Germinal center (tissue), 1 donor: ENCODE measurements around the gene GGA2.
"Not testable (repeated sequence)": the region's sequence is repeated elsewhere in the genome, so short reads cannot be mapped to it uniquely, and the experiment has no call there.

ENCODE experiments used
- DNase-seq: peaks from one replicate; pipeline ENCODE4 v3.0.0; 2012; ENCODE audit warnings: mixed read lengths, low spot score

Gene GGA2

GRCh38 chr16:23523876-23524385, 13.6 kb upstream of the GGA2 start:
- DNase-seq: no peak

GRCh38 chr16:23523321-23523720, 13.0 kb upstream of the GGA2 start:
- DNase-seq: no peak

GRCh38 chr16:23521965-23522364, 11.7 kb upstream of the GGA2 start:
- DNase-seq: no peak

DNA sequence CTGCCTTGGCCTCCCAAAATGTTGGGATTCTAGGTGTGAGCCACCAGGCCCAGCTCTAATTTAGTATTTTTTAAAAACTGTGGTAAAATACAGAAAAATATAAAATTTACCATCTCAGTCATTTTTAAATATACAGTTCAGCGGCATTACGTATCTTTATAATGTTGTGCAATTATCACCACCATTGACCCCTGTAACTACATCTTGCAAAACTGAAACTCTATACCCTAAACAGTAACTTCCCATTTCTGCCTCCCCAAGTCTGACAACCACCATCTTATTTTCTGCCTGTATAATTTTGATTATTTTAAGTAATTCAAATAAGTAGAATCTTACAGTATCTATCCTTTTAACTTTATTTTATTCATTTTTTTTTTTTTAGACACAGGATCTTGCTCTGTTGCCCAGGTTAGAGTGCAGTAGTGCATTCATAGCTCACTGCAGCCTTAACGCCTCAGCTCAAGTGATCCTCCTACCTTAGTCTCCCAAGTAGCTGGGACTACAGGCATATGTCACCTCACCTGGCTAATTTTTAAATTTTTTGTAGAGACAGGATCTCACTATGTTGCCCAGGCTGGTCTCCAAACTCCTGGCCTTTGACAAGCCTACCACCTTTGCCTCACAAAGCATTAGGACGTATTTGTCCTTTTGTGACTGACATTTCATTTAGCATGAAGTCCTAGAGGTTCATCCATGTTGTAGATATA, 10.9 kb upstream of the GGA2 start:
- no peak for DNase-seq

- no peak for DNase-seq
Observed at GRCh38 chr16:23520500-23520899, 10.2 kb upstream of the GGA2 start.

GRCh38 chr16:23519282-23519681, 9.0 kb upstream of the GGA2 start:
- DNase-seq: peak; percentile 69

DNA sequence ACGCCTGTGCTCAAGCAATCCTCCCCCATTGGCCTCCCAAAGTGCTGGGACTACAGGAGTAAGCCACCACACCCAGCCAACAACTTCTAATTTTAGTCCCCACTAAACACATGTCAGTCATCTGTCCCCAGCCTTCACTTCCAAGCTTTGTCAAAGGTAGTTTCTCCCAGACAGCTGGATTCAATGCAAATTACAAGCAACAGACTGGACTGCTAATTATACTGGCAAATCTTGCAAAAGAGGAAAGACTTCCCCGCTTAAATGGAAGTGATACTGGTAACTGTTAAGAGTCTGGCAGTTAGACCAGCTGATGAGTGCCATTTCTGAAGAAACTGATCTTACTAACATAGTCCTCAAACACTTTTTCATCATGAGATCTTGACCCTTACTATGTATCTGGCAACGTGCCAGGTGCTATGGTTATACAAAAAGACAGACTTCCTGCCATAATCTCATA, 8.2 kb upstream of the GGA2 start:
- peak; percentile 72 for DNase-seq

- DNase-seq: peak; percentile 87
Observed at GRCh38 chr16:23516366-23517137, 6.3 kb upstream of the GGA2 start.

DNA sequence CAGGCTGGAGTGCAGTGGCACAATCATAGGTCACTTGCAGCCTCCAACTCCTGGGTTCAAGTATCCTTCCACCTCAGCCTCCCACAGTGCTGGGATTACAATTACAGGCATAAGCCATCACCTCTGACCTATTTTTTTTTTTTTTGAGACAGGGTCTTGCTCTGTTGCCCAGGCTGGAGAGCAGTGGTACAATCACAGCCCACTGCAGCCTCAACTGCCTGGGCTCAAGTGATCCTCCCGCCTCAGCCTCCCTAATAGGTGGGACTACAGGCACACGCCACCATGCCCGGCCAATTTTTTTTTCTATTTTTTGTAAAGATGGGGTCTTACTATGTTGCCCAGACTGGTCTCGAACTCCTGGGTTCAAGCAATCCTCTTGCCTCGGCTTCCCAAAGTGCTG, 5.6 kb upstream of the GGA2 start:
- DNase-seq: no peak

DNA sequence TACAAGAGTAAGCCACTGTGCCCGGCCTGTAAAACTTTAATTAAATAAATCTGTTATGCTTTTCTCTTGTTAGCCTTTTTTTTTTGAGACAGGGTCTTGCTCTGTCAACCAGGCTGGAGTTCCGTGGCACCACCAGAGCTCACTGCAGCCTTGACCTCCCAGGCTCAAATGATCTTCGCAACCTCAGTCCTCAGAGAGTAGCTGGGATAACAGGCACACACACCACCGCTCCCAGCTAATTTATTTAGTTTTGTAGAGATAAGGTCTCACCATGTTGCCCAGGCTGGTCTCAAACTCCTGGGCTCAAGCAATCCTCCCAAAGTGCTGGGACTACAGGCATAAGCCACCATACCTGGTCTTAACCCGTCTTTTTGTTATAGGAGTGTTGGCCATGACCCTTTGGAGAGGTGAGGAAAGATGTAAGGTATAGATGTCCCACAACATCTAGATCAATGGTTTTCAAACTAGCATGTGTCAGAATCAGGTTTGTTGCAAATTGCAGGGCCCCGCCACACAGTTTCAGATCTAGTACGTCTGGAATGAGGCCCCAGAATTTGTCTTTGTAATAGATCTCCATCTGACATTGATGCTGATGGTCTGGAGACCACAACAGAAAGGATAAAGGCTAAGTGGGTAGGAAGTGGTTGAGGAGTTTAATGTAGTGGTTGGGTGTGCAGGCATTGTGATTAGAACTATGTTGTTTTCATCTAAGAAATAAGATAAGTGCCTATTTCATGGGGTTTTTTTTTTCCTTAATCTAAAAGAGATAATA, 4.3 kb upstream of the GGA2 start:
- no peak for DNase-seq

GRCh38 chr16:23512168-23512695, 1.9 kb upstream of the GGA2 start:
- no peak for DNase-seq

DNA sequence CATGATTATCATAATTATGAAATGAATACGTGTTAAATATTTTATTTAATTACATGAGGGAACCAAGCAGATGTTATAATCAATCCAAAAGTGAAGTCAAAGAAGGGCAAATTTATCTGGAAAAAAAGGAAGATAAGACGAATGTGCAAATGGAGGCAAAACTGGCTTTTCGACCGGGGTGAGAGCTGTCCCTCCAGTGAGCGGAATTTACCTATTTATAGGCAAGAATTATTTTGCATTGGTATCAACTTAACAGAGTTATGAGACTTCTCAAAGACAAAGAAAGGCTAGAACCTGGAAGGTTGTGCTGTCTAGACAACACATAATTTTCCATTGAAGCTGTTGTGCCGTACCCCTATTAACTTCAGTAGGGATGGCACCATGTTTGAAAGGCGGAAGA, 1.4 kb upstream of the GGA2 start:
- no peak for DNase-seq

DNA sequence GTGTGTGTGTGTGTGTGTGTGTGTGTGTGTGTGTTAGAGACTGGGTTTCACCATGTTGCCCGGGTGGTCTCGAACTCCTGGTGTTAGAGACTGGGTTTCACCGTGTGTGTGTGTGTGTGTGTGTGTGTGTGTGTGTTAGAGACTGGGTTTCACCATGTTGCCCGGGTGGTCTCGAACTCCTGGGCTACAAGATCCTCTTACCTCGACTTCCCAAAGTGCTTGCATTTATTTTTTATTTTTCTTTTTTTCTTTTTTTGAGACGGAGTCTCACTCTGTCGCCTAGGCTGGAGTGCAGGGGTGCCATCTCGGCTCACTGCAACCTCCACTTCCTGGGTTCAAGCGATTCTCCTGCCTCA, 599 bp upstream of the GGA2 start:
- not testable (repeated sequence) for DNase-seq

DNA sequence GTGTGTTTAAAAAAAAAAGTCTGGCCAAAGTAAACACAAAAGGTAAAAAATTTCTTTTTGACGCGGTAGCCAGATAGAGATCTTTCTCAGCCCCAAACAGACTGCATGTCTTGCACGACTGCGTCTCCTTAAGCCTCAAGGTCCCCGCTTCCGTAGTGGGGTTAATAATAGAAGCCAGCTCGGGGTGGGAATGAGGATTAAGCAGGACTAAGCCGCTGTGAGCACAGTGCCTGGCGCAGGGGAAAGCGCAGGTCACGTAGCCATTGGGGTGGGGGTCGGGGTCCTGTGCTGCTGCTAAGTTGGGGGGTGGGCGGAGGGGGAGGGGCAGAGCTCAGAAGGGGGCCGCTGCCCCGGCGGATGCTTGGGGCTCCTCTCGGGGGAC, 521 bp downstream of the GGA2 start:
- no peak for DNase-seq

DNA sequence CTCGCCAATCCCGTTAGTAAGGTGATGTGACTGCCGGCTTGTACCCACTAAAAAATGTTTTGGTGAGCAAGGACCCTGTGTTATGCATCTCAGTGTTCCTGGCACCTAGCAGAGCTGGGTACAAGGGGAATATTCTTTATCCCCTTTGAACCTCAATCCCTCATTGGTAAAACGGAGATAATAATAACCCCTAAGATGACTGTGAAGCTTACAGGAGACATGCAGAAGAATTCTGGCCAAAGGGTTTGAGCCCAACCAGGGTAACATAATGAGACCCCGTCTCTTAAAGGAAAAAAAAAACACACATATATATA, 896 bp downstream of the GGA2 start:
- DNase-seq: no peak

DNA sequence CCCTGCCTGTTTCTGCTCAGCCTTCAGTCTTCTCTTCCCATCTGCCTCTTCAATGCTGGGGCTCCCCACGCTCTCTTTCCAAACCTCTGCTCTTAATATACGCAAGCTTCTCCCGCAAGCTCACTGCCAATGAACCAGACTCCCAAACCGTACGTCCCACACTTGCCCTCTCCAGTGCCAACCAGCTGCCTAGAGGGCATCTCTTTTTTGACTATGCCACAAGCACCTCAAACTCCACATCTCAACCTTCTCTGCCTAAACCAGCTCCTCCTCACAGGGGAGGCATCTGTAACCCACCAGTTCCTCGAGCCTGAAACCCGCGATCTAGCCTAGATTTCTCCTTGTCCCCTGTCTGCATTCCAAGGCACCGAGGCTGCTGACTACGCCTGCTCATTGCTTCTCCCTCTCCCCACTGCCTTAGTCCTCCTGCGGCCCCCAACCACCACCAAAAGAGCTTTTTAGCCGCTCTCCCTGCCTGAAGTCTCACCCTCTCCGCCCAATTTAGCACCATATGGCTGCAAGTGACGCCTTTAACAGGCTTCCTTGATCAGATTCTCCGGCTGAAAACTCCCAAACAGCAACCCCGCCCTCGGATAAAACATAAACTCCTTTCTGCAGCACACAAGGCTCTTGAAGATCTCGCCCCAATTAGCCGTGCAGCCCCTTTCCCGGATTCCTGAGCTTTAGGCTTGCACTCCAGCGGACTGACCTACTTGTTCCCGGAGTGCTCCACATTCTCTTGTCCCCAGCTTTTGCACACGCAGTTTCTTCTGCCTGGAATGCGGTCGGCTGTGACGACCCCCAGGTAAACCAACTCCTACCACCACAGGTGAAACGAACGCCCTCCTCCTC, 1.5 kb downstream of the GGA2 start:
- no peak for DNase-seq

GRCh38 chr16:23506606-23506994, 3.7 kb downstream of the GGA2 start:
- peak; percentile 54 for DNase-seq

DNA sequence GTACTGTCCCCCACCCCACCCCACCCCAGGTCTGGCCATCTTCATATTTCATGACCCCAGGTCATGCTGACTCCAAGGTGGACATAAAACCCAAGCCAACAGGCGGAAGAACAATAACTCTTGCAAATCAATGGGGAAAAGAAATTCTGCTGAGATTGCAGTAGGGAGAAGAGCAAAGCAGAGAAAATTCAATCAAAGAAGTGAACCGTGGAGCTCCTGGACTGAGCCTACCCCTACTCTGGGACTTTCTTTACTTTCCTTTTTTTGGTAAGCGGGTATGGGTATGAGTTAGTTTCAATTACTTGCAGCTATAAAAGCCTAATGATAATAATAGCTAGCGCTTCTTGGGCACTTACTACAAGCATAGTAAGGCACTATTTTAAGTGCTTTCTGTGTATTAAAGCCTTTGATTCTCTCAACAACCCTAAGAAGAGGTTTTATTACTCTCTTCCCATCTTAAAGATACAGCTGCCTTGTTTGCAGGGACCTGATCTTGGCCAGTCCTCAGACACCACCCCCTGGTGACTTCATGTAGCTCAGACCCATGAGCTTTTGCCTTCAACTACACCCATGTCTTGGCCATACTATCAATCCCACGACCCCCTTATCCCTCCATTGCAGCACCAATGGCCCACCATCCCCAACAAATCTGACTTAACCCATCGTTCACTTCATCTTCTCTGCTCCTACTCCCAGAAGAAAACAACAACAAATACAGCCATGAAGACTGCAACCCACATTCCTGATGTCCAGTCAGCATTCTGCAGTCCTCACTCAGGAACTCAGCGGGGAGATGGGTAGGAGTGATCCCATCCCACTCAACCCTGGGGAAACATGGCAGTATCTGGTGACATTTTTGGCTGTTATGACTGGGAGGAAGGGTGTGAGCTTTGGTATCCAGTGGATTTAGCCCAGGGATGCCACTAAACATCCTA, 4.4 kb downstream of the GGA2 start:
- no peak for DNase-seq

DNA sequence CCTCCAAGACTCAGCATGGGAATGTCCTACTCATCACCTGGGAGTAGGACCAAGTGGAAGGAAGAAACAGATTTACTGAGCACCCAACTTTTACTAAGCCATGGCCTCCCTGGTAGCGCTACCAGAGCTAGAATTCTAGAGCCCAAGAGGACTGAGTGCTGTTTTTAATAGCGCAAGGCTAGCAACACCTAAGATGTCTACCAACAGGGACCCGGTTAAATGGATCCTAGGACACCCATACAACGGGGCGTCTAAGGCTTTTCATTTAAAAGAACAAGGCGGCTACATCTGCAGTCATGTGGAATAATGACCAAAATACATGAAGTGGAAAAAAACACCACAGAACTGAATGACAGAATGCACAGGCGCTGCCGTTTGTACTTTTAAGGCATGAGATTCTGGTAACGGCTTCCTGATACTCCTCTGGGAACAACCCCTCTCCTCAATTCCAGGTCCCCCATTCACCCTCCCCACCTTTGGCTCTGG, 5.1 kb downstream of the GGA2 start:
- no peak for DNase-seq

DNA sequence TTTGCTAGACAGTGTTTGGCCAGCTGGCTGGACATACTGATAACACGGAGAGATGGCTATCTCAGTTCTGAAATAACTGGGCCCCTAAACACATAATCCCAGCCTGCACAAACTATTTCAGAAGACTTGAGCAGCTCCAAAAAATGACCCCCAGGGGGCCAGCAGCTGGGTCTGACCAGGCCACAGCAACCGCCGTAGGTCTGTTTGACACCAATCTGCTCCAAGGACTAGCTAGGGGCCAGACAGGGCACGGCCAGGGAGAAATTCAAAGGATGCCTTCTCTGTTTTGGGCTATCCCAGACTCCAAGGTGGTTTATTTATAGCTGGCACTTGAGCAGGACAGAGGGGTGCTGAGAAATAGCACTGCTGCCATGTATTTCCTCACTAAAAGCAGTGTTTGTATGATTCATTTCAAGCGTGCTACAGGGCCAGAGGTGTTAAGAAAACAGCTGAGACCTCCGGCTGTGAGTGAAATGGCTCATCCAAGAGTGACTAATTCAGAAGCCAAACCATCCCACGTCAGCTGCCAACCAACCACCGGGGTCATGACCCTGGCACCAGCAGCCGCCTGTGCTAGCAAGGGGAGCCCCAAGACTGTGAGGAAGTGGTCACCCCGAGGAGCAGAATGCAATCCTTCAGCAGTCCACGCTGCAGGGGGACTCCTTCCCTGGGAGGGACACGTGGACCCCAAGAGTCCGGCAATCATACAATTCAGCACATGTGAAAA, 5.7 kb downstream of the GGA2 start:
- DNase-seq: no peak
